ENCODE results near the gene CYSTM1. TPM values are rescaled to one million over a fixed set of nuclear protein-coding genes. Genes with fewer than 3 reads are reported as not detected.

The CYSTM1 gene
- total RNA-seq, 2 experiments from 2014 or later, result 7.2 to 7.4 TPM

GRCh38 chr5:140284013-140284412 lies 109.0 kb downstream of the CYSTM1 start:
- no peak overlapping the region for H3K4me3 ChIP-seq (ENCODE audit: low read length)
- no peak overlapping the region for H3K27ac ChIP-seq (ENCODE audit: low read depth in 1 of 2, low read length in 2 of 2)
- POLR2A ChIA-PET, result no interaction called here
- no peak overlapping the region for H3K4me3 Mint-ChIP-seq
- no peaks in the 10 kb centered on the region for H3K27me3 ChIP-seq (ENCODE audit: control insufficient read depth in 1 of 2, insufficient read depth in 2 of 2, low read length in 2 of 2)
- H3K9me3 ChIP-seq (ENCODE audit: control insufficient read depth in 1 of 2, insufficient read depth in 1 of 2, low read length in 2 of 2), result no peaks in the 10 kb centered on the region
- intact Hi-C loops (cut with DNase I, micrococcal nuclease), result no loop called here
- peaks cover 31% of the 10 kb centered on the region for H3K4me1 Mint-ChIP-seq (ENCODE audit: low read depth)
- TF ChIP-seq CTCF (IDR thresholded peaks at IDR 0.05), result no peak
- no peak for ATAC-seq (ENCODE audit: poor library complexity)
- H3K36me3 Mint-ChIP-seq (ENCODE audit: low read depth), result peaks cover 29% of the 10 kb centered on the region
- H3K36me3 ChIP-seq (ENCODE audit: insufficient read depth, low read length), result peaks cover 7% of the 10 kb centered on the region
- DNase-seq, result no peak
- H3K27ac Mint-ChIP-seq, result no peak overlapping the region
- H3K4me1 ChIP-seq (ENCODE audit: insufficient read depth, low read length), result no peaks in the 10 kb centered on the region
- H3K9me3 Mint-ChIP-seq, result no peaks in the 10 kb centered on the region
- CTCF ChIA-PET, result interaction anchor here (1.2 kb wide), 1 partner anchor 40 kb away, joined by 4 read pairs; no protein-coding TSS in a partner anchor
- H3K27me3 Mint-ChIP-seq, result no peaks in the 10 kb centered on the region

GRCh38 chr5:140286424-140286823 lies 111.4 kb downstream of the CYSTM1 start:
- peaks cover 54% of the 10 kb centered on the region for H3K4me1 Mint-ChIP-seq (ENCODE audit: low read depth)
- POLR2A ChIA-PET, result no interaction called here
- ATAC-seq (ENCODE audit: poor library complexity), result no peak

GRCh38 chr5:140287801-140288521 lies 113.0 kb downstream of the CYSTM1 start:
- DNase-seq (no peak), ATAC-seq (ENCODE audit: poor library complexity) (no peak)
- ChIA-PET POLR2A (no interaction called here), CTCF (no interaction called here)
- Mint-ChIP-seq H3K27me3 (no peaks in the 10 kb centered on the region), H3K9me3 (no peaks in the 10 kb centered on the region), H3K4me3 (no peak overlapping the region), H3K36me3 (ENCODE audit: low read depth) (peaks cover 23% of the 10 kb centered on the region), H3K27ac (no peak overlapping the region), H3K4me1 (ENCODE audit: low read depth) (peaks cover 59% of the 10 kb centered on the region)
- Histone ChIP-seq H3K27me3 (ENCODE audit: control insufficient read depth in 1 of 2, insufficient read depth in 2 of 2, low read length in 2 of 2) (no peaks in the 10 kb centered on the region), H3K4me1 (ENCODE audit: insufficient read depth, low read length) (no peaks in the 10 kb centered on the region), H3K36me3 (ENCODE audit: insufficient read depth, low read length) (no peaks in the 10 kb centered on the region), H3K4me3 (ENCODE audit: low read length) (no peak overlapping the region), H3K9me3 (ENCODE audit: control insufficient read depth in 1 of 2, insufficient read depth in 1 of 2, low read length in 2 of 2) (no peaks in the 10 kb centered on the region), H3K27ac (ENCODE audit: low read depth in 1 of 2, low read length in 2 of 2) (no peak overlapping the region)
- TF ChIP-seq CTCF (IDR thresholded peaks at IDR 0.05), result no peak
- intact Hi-C loops (cut with DNase I, micrococcal nuclease), result no loop called here

More at GRCh38 chr5:140286424-140286823, 111.4 kb downstream of the CYSTM1 start:
- CTCF ChIA-PET, result interaction anchor here (1.0 to 1.2 kb wide), 2 partner anchors 9 to 60 kb away, joined by 3 read pairs; partner anchors contain the start of gene HBEGF
- H3K9me3 ChIP-seq (ENCODE audit: control insufficient read depth in 1 of 2, insufficient read depth in 1 of 2, low read length in 2 of 2), result no peaks in the 10 kb centered on the region
- intact Hi-C loops (cut with DNase I, micrococcal nuclease), result no loop called here
- Mint-ChIP-seq H3K4me3 (no peak overlapping the region), H3K9me3 (no peaks in the 10 kb centered on the region), H3K27me3 (no peaks in the 10 kb centered on the region), H3K36me3 (ENCODE audit: low read depth) (peaks cover 24% of the 10 kb centered on the region), H3K27ac (no peak overlapping the region)
- no peaks in the 10 kb centered on the region for H3K27me3 ChIP-seq (ENCODE audit: control insufficient read depth in 1 of 2, insufficient read depth in 2 of 2, low read length in 2 of 2)
- no peaks in the 10 kb centered on the region for H3K4me1 ChIP-seq (ENCODE audit: insufficient read depth, low read length)
- DNase-seq, result no peak
- no peak overlapping the region for H3K27ac ChIP-seq (ENCODE audit: low read depth in 1 of 2, low read length in 2 of 2)
- no peak overlapping the region for H3K4me3 ChIP-seq (ENCODE audit: low read length)
- no peak for TF ChIP-seq CTCF (IDR thresholded peaks at IDR 0.05)
- H3K36me3 ChIP-seq (ENCODE audit: insufficient read depth, low read length), result no peaks in the 10 kb centered on the region
